Parathyroid adenoma (tissue), 2 donors: ENCODE measurements around the gene MEN1.
"Not testable (repeated sequence)": the region's sequence is repeated elsewhere in the genome, so short reads cannot be mapped to it uniquely, and the experiment has no call there.

ENCODE experiments used
- H2AFZ ChIP-seq: fragments of 300-600 bp; sonication (generic); one replicate; pipeline ENCODE4 v1.7.0; 2017; ENCODE audit warnings: antibody characterized with exemption, mild to moderate bottlenecking
- H3K27ac ChIP-seq: fragments of 300-600 bp; sonication (generic); one replicate; pipeline ENCODE4 v1.7.0; 2017
- H3K27me3 ChIP-seq: fragments of 300-600 bp; sonication (generic); one replicate; pipeline ENCODE4 v1.7.0; 2017; ENCODE audit warnings: low read length; ENCODE audit not compliant: control insufficient read depth, insufficient read depth
- H3K36me3 ChIP-seq: fragments of 300-600 bp; sonication (generic); one replicate; pipeline ENCODE4 v1.7.0; 2017; ENCODE audit warnings: low read length; ENCODE audit not compliant: control insufficient read depth, insufficient read depth
- H3K4me1 ChIP-seq: fragments of 300-600 bp; sonication (generic); one replicate; pipeline ENCODE4 v1.7.0; 2017; ENCODE audit warnings: control low read depth
- H3K4me2 ChIP-seq: fragments of 300-600 bp; sonication (generic); one replicate; pipeline ENCODE4 v1.7.0; 2017; ENCODE audit warnings: low read length
- H3K4me3 ChIP-seq: fragments of 300-600 bp; sonication (generic); one replicate; pipeline ENCODE4 v1.7.0; 2017; ENCODE audit warnings: low read depth, low read length
- H3K79me2 ChIP-seq: fragments of 300-600 bp; sonication (generic); one replicate; pipeline ENCODE4 v1.7.0; 2017; ENCODE audit warnings: control low read depth
- H3K9ac ChIP-seq: fragments of 300-600 bp; sonication (generic); one replicate; pipeline ENCODE4 v1.7.0; 2017; ENCODE audit warnings: mild to moderate bottlenecking
- H3K9me3 ChIP-seq: fragments of 300-600 bp; sonication (generic); one replicate; pipeline ENCODE4 v1.7.0; 2017; ENCODE audit warnings: low read length; ENCODE audit not compliant: control insufficient read depth
- TF ChIP-seq, protein P1 (sequence below): fragments of 300-600 bp; sonication (generic); IDR thresholded peaks from one replicate; pipeline ENCODE4 v1.7.0; 2017; ENCODE audit warnings: antibody characterized with exemption, mild to moderate bottlenecking
- donor health status: primary hyperparathyroidism.

Gene MEN1

DNA sequence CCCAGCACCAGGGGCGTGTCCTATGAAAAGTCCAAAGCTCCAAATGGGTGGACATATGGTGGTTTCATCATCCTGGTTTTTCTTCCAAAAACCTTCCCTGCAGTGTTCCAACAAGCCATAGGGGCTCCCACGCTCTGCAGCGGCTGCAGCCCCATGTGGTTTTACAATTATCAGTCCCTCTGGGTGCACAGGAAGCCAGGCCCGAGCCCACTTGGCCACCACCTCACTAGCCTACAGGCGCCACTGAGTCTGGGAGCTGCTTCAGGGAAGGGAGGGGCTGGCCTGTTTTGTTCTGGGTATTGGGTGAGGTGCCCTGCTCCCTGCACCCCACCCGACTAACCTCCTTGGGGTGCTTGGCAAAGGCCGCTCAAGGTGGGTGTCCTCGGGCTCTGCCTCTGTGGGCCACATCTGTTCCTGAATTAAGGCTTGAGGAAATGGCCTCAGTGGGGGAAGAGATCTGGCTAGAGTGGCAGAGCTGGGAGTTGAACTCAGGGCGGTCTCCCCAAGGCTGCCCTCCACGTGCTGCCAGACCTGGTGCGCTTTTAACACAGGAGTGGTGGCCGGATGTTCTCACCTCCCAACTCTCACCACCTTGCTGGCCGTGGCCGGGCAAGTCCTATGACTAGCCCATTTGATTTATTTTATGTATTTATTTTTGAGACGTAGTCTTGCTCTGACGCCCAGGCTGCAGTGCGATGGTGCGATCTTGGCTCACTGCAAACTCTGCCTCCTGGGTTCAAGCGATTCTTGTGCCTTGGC, 39.4 kb upstream of the MEN1 start:
- Histone ChIP-seq H3K9ac (no peak overlapping the region), H3K4me2 (no peak overlapping the region), H3K9me3 (no peaks in the 10 kb centered on the region), H3K4me3 (no peak overlapping the region), H2AFZ (no peak overlapping the region), H3K36me3 (no peaks in the 10 kb centered on the region), H3K27me3 (no peaks in the 10 kb centered on the region), H3K27ac (no peak overlapping the region), H3K4me1 (no peaks in the 10 kb centered on the region), H3K79me2 (no peaks in the 10 kb centered on the region)
- TF ChIP-seq, protein P1, sequence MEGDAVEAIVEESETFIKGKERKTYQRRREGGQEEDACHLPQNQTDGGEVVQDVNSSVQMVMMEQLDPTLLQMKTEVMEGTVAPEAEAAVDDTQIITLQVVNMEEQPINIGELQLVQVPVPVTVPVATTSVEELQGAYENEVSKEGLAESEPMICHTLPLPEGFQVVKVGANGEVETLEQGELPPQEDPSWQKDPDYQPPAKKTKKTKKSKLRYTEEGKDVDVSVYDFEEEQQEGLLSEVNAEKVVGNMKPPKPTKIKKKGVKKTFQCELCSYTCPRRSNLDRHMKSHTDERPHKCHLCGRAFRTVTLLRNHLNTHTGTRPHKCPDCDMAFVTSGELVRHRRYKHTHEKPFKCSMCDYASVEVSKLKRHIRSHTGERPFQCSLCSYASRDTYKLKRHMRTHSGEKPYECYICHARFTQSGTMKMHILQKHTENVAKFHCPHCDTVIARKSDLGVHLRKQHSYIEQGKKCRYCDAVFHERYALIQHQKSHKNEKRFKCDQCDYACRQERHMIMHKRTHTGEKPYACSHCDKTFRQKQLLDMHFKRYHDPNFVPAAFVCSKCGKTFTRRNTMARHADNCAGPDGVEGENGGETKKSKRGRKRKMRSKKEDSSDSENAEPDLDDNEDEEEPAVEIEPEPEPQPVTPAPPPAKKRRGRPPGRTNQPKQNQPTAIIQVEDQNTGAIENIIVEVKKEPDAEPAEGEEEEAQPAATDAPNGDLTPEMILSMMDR = no peak

DNA sequence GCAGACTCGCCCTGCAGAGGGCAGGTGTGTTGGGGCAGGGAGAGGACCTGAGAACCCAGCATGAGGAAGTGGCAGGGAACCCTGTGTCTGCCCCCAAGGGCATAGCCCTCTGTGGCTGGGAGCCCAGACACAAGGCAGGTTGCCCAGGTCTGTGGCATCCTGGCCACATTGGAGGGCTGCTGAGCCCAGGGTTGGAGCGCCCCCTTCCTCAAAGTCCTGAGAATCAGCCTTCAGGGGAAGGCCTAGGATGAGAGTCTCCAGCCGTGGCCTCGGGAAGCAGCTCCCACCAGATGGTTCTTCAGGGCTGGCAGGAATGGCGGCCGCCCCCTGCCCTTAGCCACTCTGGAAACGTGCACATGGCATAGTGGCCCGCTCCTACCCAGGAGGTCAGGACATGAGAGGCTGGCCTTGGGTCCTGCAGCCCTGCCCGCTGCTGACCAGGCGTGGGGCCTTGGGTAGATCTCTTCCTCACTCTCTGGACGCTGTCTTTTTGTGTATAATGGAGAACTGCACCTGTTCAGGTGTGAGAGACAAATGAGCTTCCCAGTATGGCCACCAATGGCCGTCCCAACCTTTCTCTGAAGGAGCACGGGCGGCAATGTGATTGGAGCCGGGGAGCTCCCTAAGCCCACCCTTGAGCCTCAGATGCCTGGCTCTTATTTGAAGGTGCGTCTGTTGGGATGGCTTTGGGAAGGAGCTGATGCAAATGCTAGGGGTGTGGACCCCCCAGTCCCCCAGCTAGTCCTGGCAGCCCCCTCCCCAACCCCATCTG, 38.7 kb upstream of the MEN1 start:
- no peaks in the 10 kb centered on the region for H3K9me3 ChIP-seq
- no peaks in the 10 kb centered on the region for H3K79me2 ChIP-seq
- H3K27ac ChIP-seq = no peak overlapping the region
- H3K4me3 ChIP-seq = no peak overlapping the region
- no peak overlapping the region for H3K9ac ChIP-seq
- H3K4me1 ChIP-seq = no peaks in the 10 kb centered on the region
- H3K27me3 ChIP-seq = no peaks in the 10 kb centered on the region
- H3K4me2 ChIP-seq = no peak overlapping the region
- no peak overlapping the region for H2AFZ ChIP-seq
- no peaks in the 10 kb centered on the region for H3K36me3 ChIP-seq
- TF ChIP-seq, protein P1 = no peak

DNA sequence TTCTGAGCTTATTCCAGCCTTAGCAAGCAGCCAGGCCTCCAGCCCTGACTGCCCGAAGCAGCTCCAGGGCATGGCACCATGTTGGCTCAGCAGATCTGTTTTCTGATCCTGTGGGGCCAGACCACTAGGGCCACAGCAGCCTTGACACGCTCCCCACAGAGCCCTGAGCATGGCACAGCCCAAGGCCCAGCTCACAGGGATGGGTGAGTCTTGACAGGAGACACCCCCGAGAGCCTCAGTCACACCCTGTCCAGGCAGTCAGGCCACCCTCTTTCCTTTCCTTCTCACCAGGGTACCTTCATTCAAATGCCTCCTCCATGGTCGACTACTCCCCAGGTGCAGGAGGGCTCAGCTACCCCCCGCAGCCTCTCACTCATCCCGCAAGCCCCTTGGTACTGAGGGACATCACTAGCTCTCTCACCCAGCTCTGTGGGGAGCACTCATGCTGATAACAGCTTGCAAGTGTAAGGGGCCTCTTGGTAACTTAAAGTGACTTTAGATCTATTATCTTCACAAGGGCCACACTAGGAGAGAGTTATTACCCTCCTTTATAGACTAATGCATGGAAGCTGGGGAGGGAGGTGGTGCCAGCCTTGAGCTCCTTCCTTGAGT, 38.0 kb upstream of the MEN1 start:
- no peak overlapping the region for H2AFZ ChIP-seq
- no peaks in the 10 kb centered on the region for H3K9me3 ChIP-seq
- no peak overlapping the region for H3K27ac ChIP-seq
- no peak overlapping the region for H3K4me2 ChIP-seq
- H3K36me3 ChIP-seq = no peaks in the 10 kb centered on the region
- TF ChIP-seq, protein P1 = no peak
- no peak overlapping the region for H3K9ac ChIP-seq
- H3K79me2 ChIP-seq = no peaks in the 10 kb centered on the region
- H3K27me3 ChIP-seq = no peaks in the 10 kb centered on the region
- no peak overlapping the region for H3K4me3 ChIP-seq
- no peaks in the 10 kb centered on the region for H3K4me1 ChIP-seq

DNA sequence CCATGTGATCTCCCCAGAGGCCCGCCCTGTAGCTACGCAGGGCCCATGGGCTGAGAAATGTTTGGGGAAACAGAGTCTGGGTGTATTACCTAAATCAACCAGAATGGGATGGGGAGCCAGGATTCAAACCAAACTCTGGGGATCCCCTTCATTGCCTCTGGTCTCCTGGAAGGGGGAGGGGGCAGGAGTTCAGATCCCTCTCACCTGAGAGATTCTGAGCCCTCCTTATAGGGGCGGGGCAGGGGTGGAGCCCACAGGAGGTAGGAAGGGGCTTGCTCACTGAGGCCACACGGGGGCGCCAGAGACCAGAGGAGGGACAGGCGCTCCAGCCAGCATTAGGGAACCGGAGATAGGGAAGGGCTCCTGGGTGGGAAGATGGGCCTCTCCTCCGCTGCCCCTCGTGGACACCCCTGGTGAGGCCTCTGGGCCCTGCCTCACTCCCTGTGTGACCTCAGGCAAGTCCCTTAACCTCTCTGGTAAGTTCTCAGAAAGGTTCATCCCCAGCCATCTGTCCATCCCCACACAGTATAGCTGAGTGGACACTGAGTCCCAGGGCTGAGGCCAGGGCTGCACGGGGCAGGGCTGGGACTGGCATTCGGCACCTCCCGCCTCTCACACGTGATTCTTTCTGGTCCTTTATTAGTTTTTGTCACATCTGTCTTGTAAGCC, 36.8 kb upstream of the MEN1 start:
- TF ChIP-seq, protein P1 = peak; percentile 88
- no peak overlapping the region for H3K9ac ChIP-seq

DNA sequence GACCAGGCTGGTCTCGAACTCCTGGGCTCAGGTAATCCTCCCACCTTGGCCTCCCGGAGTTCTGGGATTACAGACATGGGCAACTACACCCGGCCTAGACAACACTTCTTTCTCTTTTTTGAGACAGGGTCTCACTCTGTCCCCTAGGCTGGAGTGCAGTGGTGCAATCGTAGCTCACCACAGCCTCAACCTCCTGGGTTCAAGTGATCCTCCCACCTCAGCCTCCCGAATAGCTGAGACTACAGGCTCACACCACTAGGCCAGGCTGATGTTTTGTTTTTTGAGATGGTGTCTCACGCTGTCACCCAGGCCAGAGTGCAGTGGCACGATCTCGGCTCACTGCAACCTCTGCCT, 35.4 kb upstream of the MEN1 start:
- H2AFZ ChIP-seq, H3K27ac ChIP-seq, H3K9me3 ChIP-seq, H3K36me3 ChIP-seq, H3K4me2 ChIP-seq, H3K4me3 ChIP-seq, H3K4me1 ChIP-seq, H3K27me3 ChIP-seq, H3K79me2 ChIP-seq, H3K9ac ChIP-seq: not testable (repeated sequence)

More for the DNA sequence above, 36.8 kb upstream of the MEN1 start:
- no peak overlapping the region for H3K4me3 ChIP-seq
- H3K4me2 ChIP-seq = no peak overlapping the region
- H3K9me3 ChIP-seq = no peaks in the 10 kb centered on the region
- no peaks in the 10 kb centered on the region for H3K27me3 ChIP-seq
- H3K27ac ChIP-seq = no peak overlapping the region
- H3K4me1 ChIP-seq = no peaks in the 10 kb centered on the region
- H3K36me3 ChIP-seq = no peaks in the 10 kb centered on the region
- no peaks in the 10 kb centered on the region for H3K79me2 ChIP-seq
- peak overlapping the region; percentile 34 for H2AFZ ChIP-seq
